HEK293 (cell line): ENCODE data around the gene KCNQ1.

Source experiments
- CTCF ChIP-seq: fragments of 450-650 bp; formaldehyde crosslinking; IDR thresholded peaks from 2 replicates; pipeline ENCODE4 v1.5.1; 2016; ENCODE audit warnings: missing biosample characterization, missing genetic modification characterization
- SP7 ChIP-seq: fragments of 450-650 bp; formaldehyde crosslinking; IDR thresholded peaks from 2 replicates; pipeline ENCODE4 v1.5.1; 2016; ENCODE audit warnings: missing biosample characterization, missing genetic modification characterization
- TCF7L2 ChIP-seq: IDR thresholded peaks from 2 replicates; pipeline ENCODE4 v1.6.1; 2011; ENCODE audit warnings: low read depth, mild to moderate bottlenecking, inconsistent platforms, low read length, moderate library complexity, borderline replicate concordance
- ZIC2 ChIP-seq: fragments of 450-650 bp; formaldehyde crosslinking; IDR thresholded peaks from 2 replicates; pipeline ENCODE4 v1.5.1; 2016; ENCODE audit warnings: missing biosample characterization, missing genetic modification characterization
- ZNF146 ChIP-seq: fragments of 450-650 bp; formaldehyde crosslinking; IDR thresholded peaks from 2 replicates; pipeline ENCODE4 v1.5.1; 2016; ENCODE audit warnings: missing biosample characterization, missing genetic modification characterization
- ZNF274 ChIP-seq, 2 experiments: fragments of 200-500 bp in 1 of 2; fragments of 450-650 bp in 1 of 2; sonication (Bioruptor generic) in 1 of 2; formaldehyde crosslinking in 1 of 2; IDR thresholded peaks; 2 replicates each; pipeline versions ENCODE4 v1.5.1 to v1.6.1; 2014 to 2016; ENCODE audit warnings: borderline replicate concordance in 1 of 2, inconsistent platforms in 1 of 2, low read length in 1 of 2, missing biosample characterization in 1 of 2, missing genetic modification characterization in 1 of 2
- ZNF521 ChIP-seq: fragments of 450-650 bp; formaldehyde crosslinking; IDR thresholded peaks from 2 replicates; pipeline ENCODE4 v1.5.1; 2017; ENCODE audit warnings: missing biosample characterization, mild to moderate bottlenecking, missing genetic modification characterization
- ZNF530 ChIP-seq: fragments of 450-650 bp; formaldehyde crosslinking; IDR thresholded peaks from 2 replicates; pipeline ENCODE4 v1.5.1; 2016; ENCODE audit warnings: low read depth, missing biosample characterization, missing genetic modification characterization
- ZNF596 ChIP-seq: fragments of 450-650 bp; IDR thresholded peaks from 2 replicates; pipeline ENCODE4 v1.5.0; 2018; ENCODE audit warnings: missing biosample characterization, mild to moderate bottlenecking, missing genetic modification characterization, moderate library complexity
- ZNF654 ChIP-seq: fragments of 450-650 bp; formaldehyde crosslinking; IDR thresholded peaks from 2 replicates; pipeline ENCODE4 v1.5.1; 2016; ENCODE audit warnings: low read depth, missing biosample characterization, missing genetic modification characterization
- ZNF707 ChIP-seq: fragments of 450-650 bp; formaldehyde crosslinking; IDR thresholded peaks from 2 replicates; pipeline ENCODE4 v1.5.1; 2016; ENCODE audit warnings: missing biosample characterization, missing genetic modification characterization
- TF ChIP-seq, protein P1 (sequence below): fragments of 450-650 bp; formaldehyde crosslinking; IDR thresholded peaks from 2 replicates; pipeline ENCODE4 v1.5.1; 2016; ENCODE audit warnings: missing biosample characterization, missing genetic modification characterization

DNA sequence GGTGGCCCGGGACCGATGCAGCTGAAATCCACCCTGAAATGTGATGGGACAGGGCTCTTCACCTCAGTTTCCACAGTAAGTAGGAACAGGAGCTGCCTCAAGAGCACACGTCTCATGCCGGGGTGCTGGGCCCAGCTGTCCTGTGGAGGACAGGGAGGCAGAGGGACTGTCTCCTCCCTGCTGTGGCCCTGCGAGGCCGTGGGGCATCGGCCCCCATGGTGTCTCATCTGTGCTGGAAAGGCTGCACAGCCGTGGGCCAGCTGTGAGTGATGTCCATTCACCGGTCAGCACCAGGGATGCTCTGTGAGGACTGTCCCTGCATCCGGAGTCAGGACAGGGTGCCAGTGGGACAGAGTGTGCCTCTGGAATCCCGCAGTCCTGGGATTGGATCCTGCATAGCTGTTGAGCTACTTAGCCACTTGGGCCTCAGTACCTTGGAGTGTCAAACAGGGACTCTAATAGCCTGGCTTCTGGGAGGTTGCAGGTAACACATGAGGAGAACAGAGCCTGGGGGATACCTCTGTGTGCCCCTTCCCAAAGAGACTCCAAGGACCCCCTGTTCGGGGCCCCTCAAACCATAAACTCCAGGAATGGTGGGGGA, 17.0 kb upstream of the KCNQ1 start:
- TF ChIP-seq CTCF (tag by site-specific recombination) (no peak), ZNF596 (tag by site-specific recombination) (no peak), ZNF707 (no peak), TCF7L2 (no peak), SP7 (tag by site-specific recombination) (no peak), ZNF530 (no peak), ZNF521 (tag by site-specific recombination) (no peak), ZNF274 (IDR thresholded peaks at IDR 0.05; ENCODE audit: low read length) (no peak), ZNF274 (tag by site-specific recombination; IDR thresholded peaks at IDR 0.05; ENCODE audit: borderline replicate concordance) (no peak), ZIC2 (no peak), ZNF654 (tag by site-specific recombination) (no peak), ZNF146 (no peak)
- TF ChIP-seq, protein P1, sequence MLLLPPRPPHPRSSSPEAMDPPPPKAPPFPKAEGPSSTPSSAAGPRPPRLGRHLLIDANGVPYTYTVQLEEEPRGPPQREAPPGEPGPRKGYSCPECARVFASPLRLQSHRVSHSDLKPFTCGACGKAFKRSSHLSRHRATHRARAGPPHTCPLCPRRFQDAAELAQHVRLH (tag by site-specific recombination): no peak
